Activated CD4-positive, CD25-positive, alpha-beta regulatory T cell treated with anti-CD3 and anti-CD28 coated beads, Interleukin-2, amount 50 U/mL, for 16 hours (primary cell): ENCODE results near the gene APEH.
A peak's percentile ranks its signal among the peaks of the same experiment; 100 is the strongest.
"Not testable (repeated sequence)": the region's sequence is repeated elsewhere in the genome, so short reads cannot be mapped to it uniquely, and the experiment has no call there.

Source experiments
- DNase-seq: peaks from one replicate; pipeline ENCODE4 v3.0.0-alpha.2; 2020; ENCODE audit warnings: low read depth, low spot score

Gene APEH

GRCh38 chr3:49689908-49690624 lies 15.9 kb downstream of the APEH start:
- DNase-seq = not testable (repeated sequence)

DNA sequence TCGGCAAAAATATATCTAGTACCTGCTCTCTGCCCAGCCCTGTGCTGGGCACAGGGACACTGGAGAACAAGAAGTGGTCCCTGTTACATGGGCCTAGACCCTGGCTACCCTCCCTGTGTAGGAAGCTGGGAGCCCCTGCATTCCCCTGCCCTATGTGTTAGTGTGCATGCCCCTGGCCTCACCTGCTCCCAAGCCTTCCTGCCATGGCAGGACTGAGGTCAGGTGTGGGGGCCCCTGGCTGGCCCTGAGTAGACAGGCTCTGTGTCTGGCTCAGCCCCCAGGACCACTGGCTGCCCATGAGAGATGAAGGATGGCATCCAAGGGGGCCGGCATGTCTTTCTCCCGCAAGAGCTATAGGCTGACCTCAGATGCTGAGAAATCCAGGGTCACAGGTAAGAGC lies 16.7 kb downstream of the APEH start:
- not testable (repeated sequence) for DNase-seq

GRCh38 chr3:49691481-49691880 lies 17.3 kb downstream of the APEH start:
- DNase-seq = not testable (repeated sequence)

- DNase-seq = not testable (repeated sequence)
Observed at GRCh38 chr3:49694409-49695070, 20.4 kb downstream of the APEH start.

GRCh38 chr3:49695350-49696015 lies 21.3 kb downstream of the APEH start:
- not testable (repeated sequence) for DNase-seq

DNA sequence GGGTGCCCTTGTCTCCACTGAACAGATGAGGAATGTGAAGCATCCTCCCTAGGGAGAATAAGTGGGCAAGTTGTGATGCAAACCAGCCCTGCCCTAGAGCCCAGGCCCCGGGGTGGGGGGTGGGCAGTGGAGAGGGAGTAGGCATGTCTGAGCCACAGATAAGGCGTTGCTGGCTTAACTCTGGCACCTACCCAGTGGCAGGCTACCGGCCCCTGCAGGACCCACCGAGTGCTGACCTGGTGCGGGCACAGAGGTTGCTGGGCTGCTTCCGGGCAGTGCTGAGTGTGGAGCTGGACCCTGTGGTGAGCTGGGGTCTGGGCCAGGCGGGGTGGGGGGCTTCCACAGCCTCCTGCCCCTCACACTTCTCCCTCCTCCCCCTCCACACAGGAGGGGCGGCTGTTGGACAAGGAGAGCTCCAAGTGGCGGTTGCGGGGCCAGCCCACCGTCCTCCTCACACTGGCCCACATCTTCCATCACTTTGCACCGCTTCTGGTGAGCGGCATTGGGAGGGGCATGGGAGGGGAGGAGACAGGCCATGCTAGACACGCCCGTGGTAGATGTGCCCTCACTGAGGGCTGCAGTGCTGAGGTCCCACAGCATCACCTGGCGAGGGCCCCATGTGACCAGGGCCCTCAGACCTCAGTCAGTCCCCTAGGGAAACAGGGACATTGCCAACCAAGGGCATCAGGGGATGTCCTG lies 25.3 kb downstream of the APEH start:
- DNase-seq = no peak

DNA sequence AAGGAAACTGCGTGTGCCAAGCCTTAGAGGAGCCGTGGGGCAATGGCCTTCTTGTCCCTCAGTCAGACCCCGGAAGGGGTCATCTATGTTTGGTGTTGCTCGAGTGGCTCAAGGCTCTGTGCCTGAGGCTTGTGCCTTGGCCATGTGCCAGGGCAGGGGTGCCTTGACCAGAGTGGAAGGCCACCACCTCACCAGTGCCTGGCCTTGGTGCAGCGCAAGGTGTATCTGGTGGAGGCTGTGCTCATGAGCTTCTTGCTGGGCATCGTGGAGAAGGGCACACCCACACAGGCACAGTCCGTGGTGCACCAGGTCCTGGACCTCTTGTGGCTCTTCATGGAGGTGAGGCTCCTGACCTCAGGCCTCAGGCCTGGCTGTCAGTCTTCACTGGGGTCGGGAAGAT lies 25.9 kb downstream of the APEH start:
- no peak for DNase-seq

GRCh38 chr3:49700453-49701128 lies 26.4 kb downstream of the APEH start:
- DNase-seq = no peak

DNA sequence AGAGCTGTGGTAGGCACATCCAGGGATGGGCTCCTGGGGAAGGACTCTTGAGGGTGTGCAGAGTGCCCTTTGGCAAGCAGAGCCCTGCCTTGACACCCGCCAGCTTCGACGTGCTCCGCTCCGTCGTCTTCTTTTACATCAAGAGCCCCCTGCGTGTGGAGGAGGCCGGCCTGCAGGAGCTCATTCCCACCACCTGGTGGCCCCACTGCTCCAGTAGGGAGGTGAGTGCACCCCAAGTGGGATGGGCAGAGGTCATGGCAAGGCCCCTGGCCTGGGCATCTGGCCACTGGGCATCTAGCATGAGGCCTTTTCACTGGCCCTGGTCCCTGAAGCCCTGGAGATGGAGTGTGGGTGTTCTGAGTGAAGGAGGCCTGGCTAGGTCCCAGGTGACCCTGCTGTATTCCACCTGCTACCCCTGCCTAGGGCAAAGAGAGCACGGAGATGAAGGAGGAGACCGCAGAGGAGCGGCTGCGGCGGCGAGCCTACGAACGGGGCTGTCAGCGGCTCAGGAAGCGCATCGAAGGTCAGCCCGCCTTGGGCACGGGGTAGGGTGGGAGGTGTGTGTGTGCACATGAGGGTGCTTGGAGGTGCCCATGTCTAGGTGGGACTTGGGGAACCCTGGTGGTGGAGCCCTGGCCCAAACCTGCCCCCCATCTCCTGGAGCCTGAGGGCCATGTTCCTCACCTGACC lies 27.4 kb downstream of the APEH start:
- DNase-seq = no peak

GRCh38 chr3:49702672-49703071 lies 28.5 kb downstream of the APEH start:
- DNase-seq = no peak

DNA sequence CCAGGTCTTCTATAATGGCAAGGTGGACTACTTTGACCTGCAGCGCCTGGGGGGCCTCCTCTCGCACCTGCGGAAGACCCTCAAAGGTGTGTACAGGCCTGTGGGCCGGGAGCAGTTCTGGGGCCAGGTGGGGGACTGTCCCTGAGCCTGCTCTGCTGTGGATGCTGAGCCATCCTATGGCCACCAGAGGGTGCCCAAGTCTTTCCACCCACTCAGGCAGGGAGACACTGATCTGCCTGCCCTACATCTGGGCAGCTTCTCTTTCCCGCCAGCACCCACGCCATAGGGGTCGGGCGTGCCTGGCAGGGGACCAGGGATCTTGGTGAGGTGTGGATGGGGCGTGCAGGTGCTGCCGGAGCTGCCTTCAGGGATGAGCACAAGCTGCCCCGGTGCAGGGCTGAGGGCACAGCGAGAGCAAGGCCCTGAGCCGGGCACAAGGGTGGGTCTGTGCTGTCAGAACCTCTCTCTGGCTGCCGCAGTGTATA lies 29.3 kb downstream of the APEH start:
- DNase-seq = peak; percentile 34

- DNase-seq = no peak
Observed at GRCh38 chr3:49703956-49704355, 29.8 kb downstream of the APEH start.

GRCh38 chr3:49704629-49705028 lies 30.5 kb downstream of the APEH start:
- no peak for DNase-seq

GRCh38 chr3:49705390-49705960 lies 31.3 kb downstream of the APEH start:
- no peak for DNase-seq

GRCh38 chr3:49706456-49707112 lies 32.4 kb downstream of the APEH start:
- DNase-seq = no peak

DNA sequence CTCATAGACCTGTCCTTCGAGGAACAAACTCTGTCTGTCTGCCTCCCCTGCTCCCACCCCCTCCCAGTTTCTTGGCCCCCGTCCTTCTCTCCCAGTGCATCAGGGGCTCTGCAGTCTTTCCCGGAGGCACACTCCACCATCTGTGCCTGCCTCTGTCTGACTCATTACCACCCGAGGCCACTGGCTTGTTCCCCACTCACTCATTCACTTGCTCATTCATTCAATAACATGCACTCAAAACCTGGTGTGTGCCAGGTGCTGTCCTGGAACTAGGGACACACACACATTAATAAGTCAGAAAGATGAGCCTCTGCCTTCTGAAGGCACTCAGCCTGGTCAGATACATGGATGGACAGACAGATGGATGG lies 32.9 kb downstream of the APEH start:
- DNase-seq = no peak

DNA sequence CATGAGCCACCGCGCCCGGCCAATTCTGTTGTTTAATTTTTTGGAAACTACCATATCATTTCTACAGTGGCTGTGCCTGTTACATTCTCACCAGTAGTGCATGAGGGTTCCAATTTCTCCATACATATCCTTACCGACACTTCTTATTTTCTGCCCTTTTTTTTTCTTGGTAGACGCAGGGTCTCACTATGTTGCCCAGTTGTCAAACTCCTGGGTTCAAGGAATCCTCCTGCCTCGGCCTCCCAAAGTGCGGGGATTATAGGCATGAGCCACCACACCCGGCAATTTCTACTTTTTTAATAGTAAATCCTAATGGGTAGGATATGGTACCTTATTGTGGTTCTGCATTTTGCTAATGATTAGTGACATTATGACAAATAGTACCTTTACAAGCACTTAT lies 35.7 kb downstream of the APEH start:
- no peak for DNase-seq

GRCh38 chr3:49711489-49711888 lies 37.3 kb downstream of the APEH start:
- no peak for DNase-seq

GRCh38 chr3:49712166-49712565 lies 38.0 kb downstream of the APEH start:
- DNase-seq = no peak
